Nephron (organoid): ENCODE data around the gene RNF113A.
"Not testable (repeated sequence)": the region's sequence is repeated elsewhere in the genome, so short reads cannot be mapped to it uniquely, and the experiment has no call there.

Experiments
- H3K27ac Mint-ChIP-seq, 3 experiments: 2 replicates each; pipeline ENCODE4 v1.8.0; 2020; ENCODE audit warnings: mixed read lengths in 3 of 3, mild to moderate bottlenecking in 2 of 3, moderate library complexity in 1 of 3
- H3K27me3 Mint-ChIP-seq: 2 replicates; pipeline ENCODE4 v1.8.0; 2021; ENCODE audit warnings: low read depth, mild to moderate bottlenecking, moderate library complexity, mixed read lengths
- H3K36me3 Mint-ChIP-seq: 2 replicates; pipeline ENCODE4 v1.8.0; 2020; ENCODE audit warnings: low read depth, mixed read lengths
- H3K4me1 Mint-ChIP-seq: 2 replicates; pipeline ENCODE4 v1.8.0; 2020; ENCODE audit warnings: mixed read lengths
- H3K4me3 Mint-ChIP-seq, 3 experiments: 2 replicates each; pipeline ENCODE4 v1.8.0; 2020; ENCODE audit warnings: mild to moderate bottlenecking in 3 of 3, mixed read lengths in 3 of 3, moderate library complexity in 2 of 3
- H3K9me3 Mint-ChIP-seq: 2 replicates; pipeline ENCODE4 v1.8.0; 2020; ENCODE audit warnings: mixed read lengths
- TF ChIP-seq, protein P1 (sequence below), 3 experiments: fragments of 200-600 bp; sonication (generic); IDR thresholded peaks; one replicate each; pipeline ENCODE4 v1.5.0; 2021; ENCODE audit warnings: antibody characterized with exemption in 3 of 3; ENCODE audit not compliant: unreplicated experiment in 3 of 3

The RNF113A gene

DNA sequence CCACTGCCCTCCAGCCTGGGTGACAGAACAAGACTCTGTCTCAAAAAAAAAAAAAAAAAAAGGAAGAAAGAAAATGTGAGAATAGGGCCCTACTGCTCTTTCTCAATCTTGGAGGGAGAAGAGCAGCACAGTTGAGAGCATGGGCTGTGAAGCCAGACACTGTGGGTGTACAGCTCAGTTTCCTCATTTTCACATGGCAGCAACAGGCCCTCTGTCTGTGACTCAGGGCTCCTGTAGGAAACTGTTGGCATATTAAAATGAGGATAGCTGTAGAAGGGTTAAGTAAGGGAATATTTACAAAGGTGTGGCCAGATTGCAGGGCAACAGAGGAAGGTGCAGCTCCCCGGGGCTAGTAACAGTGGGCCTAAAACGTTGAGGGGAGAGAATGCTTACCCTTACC is 27.6 kb upstream of the RNF113A start:
- TF ChIP-seq, protein P1, sequence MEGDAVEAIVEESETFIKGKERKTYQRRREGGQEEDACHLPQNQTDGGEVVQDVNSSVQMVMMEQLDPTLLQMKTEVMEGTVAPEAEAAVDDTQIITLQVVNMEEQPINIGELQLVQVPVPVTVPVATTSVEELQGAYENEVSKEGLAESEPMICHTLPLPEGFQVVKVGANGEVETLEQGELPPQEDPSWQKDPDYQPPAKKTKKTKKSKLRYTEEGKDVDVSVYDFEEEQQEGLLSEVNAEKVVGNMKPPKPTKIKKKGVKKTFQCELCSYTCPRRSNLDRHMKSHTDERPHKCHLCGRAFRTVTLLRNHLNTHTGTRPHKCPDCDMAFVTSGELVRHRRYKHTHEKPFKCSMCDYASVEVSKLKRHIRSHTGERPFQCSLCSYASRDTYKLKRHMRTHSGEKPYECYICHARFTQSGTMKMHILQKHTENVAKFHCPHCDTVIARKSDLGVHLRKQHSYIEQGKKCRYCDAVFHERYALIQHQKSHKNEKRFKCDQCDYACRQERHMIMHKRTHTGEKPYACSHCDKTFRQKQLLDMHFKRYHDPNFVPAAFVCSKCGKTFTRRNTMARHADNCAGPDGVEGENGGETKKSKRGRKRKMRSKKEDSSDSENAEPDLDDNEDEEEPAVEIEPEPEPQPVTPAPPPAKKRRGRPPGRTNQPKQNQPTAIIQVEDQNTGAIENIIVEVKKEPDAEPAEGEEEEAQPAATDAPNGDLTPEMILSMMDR (IDR thresholded peaks at IDR 0.05; ENCODE audit: unreplicated experiment in 3 of 3), result no peak
- Mint-ChIP-seq H3K4me1 (no peaks in the 10 kb centered on the region), H3K4me3 (no peak overlapping the region), H3K36me3 (no peaks in the 10 kb centered on the region), H3K27me3 (no peaks in the 10 kb centered on the region), H3K9me3 (peaks cover 12% of the 10 kb centered on the region), H3K27ac (no peak overlapping the region)

DNA sequence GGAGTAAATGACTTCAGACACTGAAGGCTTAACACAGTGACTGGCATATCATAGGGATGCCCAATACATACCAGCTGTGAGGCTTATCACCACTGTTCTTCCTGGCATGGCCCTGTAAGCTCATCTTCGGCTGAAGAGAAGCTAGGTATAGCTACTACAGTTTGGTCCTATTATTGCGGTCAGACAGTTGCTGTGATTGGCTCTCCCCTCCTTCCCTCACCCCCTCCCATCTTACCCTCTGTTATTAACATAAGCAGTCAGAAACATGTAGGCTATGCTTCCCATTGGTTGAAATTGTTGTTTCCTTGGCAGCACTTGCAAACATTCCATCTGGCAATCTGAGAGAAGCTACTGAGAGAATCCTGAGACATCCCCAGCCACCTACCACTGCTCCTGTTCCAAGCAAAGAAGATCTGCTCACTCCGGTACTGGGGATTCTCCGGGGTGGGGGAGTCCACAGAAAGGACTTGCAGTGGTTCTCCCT is 24.4 kb upstream of the RNF113A start, which contains the start of gene AKAP14:
AKAP14 (plus strand) TSS at position 51 of the 484 bp plus-strand sequence. CDS start 7,331 bp downstream, outside the sequence.
- H3K4me3 Mint-ChIP-seq, result no peak within 1 kb of the TSS
- no peak within 1 kb of the TSS for H3K27ac Mint-ChIP-seq
- no peaks in the 10 kb centered on the region for H3K36me3 Mint-ChIP-seq
- H3K9me3 Mint-ChIP-seq, result peaks cover 9% of the 10 kb centered on the region
- TF ChIP-seq, protein P1 (IDR thresholded peaks at IDR 0.05; ENCODE audit: unreplicated experiment in 3 of 3), result no peak
- H3K27me3 Mint-ChIP-seq, result no peaks in the 10 kb centered on the region
- H3K4me1 Mint-ChIP-seq, result no peaks in the 10 kb centered on the region

DNA sequence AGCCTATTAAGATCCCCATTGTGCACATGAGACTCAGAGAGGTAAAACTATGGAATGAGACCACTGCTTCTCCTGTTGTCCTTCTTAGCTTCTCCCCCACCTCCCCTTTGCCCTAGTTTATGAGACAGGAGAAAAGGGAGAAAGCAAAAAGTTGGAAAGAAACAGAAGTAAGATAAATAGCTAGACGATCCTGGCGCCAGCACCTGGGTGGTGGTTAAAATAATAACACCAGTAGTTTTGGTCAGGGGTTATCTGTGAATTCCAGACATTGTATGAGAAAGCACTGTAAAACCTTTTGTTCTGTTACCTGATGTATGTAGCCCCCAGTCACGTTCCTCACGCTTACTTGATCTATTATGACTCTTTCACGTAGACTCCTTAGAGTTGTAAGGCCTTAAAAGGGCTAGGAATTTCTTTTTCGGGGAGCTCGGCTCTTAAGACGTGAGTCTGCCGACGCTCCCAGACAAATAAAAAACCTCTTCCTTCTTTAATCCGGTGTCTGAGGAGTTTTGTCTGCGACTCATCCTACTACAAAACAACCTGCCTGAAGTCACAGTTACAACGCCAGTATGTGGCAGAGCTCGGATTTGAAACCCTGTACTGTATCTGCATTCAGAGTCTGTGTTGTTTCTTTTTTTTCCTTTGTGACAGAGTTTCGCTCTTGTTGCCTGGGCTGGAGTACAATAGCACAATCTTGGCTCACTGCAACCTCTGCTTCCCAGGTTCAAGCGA is 20.6 kb upstream of the RNF113A start:
- not testable (repeated sequence) for H3K4me1 Mint-ChIP-seq, H3K36me3 Mint-ChIP-seq, H3K27me3 Mint-ChIP-seq, H3K4me3 Mint-ChIP-seq, H3K9me3 Mint-ChIP-seq
- H3K27ac Mint-ChIP-seq, result peak overlapping the region in 1 of 3 experiments; percentile 49

DNA sequence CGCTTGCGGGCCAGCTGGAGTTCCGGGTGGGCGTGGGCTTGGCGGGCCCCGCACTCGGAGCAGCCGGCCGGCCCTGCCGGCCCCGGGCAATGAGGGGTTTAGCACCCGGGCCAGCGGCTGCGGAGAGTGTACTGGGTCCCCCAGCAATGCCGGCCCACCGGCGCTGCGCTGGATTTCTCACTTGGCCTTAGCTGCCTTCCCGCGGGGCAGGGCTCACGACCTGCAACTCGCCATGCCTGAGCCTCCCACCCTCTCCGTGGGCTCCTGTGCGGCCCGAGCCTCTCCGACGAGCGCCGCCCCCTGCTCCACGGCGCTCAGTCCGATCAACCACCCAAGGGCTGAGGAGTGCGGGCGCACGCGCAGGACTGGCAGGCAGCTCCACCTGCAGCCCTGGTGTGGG is 19.1 kb upstream of the RNF113A start:
- not testable (repeated sequence) for H3K4me1 Mint-ChIP-seq, H3K9me3 Mint-ChIP-seq, H3K4me3 Mint-ChIP-seq, H3K27ac Mint-ChIP-seq, H3K36me3 Mint-ChIP-seq, H3K27me3 Mint-ChIP-seq

DNA sequence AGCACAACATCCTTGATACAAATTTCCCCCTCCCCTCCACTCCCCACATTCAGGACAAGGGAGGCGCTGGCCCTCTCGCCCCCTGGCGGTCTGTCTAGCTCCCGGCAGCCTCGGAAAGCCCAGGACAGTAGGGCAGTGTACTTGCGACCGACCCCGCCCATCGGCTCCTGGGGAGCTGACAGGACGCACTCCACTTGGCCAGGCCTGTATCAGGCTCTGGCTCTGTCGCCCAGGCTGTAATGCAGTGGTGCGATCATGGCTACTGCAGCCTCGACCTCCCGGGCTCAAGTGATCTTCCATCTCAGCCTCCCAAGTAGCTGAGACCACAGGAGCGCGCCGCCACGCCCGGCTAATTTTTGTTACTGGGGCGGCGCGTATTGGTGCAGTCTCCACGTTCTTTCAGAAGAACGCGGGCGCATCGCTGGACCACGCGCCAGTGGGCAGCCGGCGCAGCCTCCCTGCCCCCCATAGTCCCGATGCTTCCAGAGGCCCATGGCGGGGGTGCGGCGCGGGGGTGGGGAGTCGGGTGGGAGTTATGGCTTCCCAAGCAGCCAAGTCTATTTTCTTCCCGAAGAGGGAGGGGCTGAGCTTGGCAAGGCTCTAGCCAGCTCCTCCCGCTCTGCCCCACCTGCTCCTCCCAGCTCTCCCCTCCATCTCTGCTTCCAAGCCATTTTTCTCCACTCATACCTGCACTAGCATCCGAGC is 16.3 kb upstream of the RNF113A start:
- TF ChIP-seq, protein P1 (IDR thresholded peaks at IDR 0.05; ENCODE audit: unreplicated experiment in 3 of 3), result peak; percentile 33 to 53 (median 36)
- no peaks in the 10 kb centered on the region for H3K4me1 Mint-ChIP-seq
- H3K9me3 Mint-ChIP-seq, result peaks cover 4% of the 10 kb centered on the region
- H3K36me3 Mint-ChIP-seq, result no peaks in the 10 kb centered on the region
- H3K27me3 Mint-ChIP-seq, result no peaks in the 10 kb centered on the region
- H3K4me3 Mint-ChIP-seq, result peak overlapping the region; percentile 67 to 74 (median 71)
- H3K27ac Mint-ChIP-seq, result no peak overlapping the region

DNA sequence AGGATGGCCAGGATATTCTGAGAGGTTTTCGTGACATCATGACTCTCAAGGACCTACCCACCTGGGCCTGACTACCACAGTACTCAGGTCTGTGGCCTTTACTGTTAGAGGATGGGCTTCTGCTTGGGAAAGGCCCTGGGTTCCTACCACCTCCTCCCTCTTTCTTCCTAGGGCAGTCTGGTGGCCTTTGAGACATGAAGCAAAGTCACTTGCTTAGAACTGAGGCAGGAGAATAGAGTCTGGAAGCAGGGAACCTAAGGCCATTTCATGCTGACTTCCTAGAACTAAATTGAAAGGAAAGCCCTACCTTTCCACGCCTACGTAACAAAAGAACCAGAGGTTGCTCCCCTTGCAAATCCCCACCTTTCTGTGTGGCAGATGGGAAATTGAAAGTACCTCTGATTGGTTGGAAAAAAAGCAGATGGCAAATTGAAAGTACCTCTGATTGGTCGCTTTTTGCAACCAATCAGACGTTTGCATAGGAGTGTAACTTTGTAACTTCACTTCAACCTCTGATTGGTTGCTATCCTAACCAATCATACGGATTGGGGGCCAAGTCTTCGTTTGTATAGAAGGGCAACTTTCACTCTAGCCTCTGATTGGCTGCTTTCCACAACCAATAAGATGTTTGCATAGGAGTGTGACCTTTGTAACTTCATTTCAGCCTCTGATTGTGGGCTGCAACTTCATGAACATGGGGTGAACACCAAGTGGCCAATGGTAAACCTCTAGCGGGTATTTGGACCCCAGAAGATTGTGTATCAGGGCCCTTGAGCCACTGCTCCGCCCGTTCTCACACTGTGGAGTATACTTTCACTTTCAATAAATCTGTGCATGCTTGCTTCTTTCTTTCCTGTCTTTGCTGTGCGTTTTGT is 14.3 kb upstream of the RNF113A start:
- TF ChIP-seq, protein P1 (IDR thresholded peaks at IDR 0.05; ENCODE audit: unreplicated experiment in 3 of 3), result no peak
- no peaks in the 10 kb centered on the region for H3K4me1 Mint-ChIP-seq
- H3K9me3 Mint-ChIP-seq, result peaks cover 4% of the 10 kb centered on the region
- no peak overlapping the region for H3K27ac Mint-ChIP-seq
- H3K36me3 Mint-ChIP-seq, result no peaks in the 10 kb centered on the region
- H3K4me3 Mint-ChIP-seq, result no peak overlapping the region
- H3K27me3 Mint-ChIP-seq, result no peaks in the 10 kb centered on the region
